Measurements from ENCODE around the gene GRM1.

GRM1 gene

DNA sequence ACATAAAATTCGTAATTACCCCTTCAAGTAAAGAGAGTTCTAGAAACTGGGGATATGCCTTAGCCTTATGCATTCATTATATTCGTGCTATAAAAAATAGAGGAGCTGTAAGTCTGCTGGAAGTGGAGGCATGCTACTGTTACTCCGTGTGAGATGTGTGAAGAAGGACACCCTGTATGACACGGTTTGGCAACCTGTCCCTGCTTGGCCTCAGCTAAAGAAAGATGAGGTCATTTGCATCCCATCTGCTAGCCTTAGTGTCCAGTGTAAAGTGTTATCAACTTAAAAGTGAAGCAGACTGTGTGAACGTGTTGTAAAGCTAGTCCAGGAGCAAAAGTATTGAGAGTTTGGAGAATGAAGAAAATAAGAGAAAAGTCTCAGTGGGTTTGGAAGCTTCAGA is 379.7 kb downstream of the GRM1 start:
- DNase-seq, result no peak

DNA sequence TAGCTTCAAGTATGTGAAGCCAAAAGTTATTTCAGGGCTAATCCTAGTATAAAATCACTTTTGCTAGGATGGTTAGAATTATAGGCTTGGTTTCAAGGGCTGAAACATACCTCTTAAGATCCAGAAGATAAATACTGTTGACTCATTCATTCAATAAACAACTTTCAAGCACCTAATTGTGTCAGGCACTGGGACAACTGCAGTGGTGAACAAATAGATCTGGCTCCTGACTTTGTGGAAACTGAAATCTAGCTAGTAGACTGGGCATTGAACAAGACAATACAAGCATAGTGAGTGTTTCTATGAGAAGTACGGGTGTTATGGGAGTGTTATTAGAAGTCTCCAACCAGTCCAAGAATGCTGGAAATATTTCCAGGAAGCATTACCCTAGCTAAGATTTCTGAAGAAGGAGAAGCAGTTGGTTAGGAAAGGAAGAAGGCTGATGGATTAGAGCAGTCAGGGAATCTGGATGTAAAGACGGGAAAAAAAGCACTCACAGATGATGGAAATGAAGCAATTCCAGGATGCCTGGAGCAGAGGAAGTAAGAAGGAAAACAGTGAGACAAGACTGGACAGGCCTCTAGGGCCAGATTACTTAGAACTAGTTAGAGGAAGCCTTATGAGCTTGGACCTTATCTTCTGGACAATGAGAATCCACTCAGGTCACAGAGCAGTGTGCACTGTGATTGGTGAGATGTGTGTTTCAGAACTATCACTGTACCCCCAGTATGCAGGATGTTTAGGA is 382.2 kb downstream of the GRM1 start:
- DNase-seq, result no peak

DNA sequence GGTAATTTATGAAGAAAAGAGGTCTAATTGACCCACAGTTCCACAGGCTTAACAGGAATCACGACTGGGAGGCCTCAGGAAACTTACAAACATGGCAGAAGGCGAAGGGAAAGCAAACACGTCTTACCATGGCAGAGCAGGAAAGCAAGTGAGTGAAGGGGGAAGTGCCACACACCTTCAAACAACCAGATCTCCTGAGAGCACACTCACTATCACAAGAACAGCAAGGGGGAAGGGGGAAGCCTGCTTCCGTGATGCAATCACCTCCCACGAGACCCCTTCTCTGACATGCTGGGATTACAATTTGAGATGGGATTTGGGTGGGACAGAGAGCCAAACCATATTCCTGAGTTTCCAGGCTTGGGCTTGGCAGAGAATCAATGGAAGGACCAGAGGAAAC is 390.7 kb downstream of the GRM1 start:
- no peak for DNase-seq

DNA sequence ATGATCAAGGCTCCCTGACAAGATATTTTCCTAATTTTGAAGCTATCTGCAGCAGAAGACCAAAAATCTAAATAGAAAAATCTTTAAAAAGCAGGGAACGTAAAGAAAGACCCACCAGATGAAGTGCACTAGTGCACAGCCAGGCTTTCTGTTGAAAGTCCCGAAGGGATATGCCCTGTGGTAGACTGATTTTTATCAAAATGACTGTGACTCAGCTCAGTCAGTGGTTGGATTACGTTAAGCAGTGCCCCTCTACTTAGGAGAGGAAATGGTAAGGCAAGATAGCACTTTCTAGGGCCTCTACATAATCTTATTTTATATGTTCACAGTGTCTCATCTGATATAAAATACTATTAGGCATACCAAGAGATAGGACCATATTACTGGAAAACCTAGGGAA is 391.4 kb downstream of the GRM1 start:
- DNase-seq, result no peak

DNA sequence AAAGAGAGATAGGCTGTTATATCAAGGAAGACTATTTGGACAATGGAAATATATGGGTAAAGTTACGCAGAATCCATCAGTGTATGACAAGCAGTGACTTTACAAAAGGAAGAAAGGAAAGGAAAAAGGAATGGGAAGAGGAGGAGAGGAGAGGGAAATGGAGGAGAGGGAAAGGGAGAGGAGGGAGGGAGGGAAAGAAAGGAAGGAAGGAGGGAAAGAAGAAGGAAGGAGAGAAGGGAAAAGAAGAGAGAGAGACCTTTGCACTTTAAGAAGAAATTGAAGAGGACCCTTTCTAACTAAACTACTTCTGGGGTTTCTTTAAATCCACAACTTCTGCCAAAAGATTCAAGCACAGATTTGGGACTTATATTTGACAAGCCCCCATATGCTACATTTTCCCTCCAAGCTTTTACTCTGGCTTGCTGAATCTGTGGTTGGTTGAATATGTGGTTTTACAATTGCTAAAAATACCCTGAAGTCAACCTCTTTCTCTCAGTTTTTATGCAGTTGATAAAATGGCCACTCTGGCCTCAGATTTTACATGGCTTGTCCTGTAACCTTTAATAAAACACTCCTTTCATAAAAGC is 394.0 kb downstream of the GRM1 start:
- no peak for DNase-seq

DNA sequence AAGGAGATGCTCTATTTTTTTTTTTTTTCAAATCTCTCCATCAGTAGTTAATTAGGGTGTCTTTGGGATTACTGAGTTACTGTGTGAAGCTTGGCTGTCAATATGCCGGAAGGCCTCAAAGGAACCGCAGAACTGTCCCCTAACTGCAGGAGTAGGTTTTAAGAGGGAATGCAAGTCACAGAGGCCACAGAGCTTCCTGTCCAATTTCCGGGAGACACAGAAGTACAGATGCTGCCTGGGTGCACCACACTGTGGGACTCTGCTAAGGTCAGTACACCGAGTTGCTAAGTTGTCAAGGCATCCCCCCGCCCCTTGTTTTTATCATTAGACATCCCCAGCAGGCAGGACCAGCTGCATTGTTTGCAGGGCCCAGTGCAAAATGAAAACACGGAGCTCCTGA is 394.6 kb downstream of the GRM1 start:
- DNase-seq, result no peak

DNA sequence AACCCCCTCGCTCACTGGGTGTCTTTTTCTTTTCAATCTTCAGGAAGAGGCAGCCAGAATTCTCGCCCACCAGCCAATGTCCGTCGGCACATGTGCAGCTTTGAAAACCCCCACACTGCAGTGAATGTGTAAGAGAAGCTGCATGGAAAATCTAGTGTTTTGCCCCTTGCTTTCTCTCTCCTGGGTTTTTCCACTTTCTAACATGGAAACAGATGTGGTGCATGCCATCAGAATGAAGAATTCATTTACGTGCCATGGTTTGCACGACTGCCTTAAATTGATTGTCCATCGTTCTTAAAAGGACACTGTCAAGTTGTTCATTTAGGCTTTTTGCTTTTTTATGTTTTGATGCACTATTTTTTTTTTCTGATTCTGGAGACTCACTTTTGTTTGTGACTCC is 397.7 kb downstream of the GRM1 start:
- DNase-seq, result no peak

DNA sequence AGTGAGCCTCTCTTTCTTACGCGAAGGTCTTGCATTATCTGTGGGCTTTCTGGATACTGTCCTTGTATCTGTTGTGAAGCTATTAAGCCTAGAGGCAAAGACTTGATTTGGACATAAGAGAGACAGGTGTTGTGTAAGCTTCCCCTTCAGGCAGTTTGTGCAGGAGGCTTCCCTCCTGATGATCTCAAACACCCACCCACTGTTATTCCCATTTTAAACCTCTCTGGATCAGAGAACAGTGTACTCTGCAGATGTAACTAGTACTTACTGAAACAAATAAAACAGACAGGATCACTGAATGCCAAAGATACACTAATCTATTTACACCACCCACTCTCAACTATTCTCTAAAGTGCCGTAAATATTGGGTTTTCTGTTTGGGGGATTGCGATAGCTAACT is 401.0 kb downstream of the GRM1 start:
- no peak for DNase-seq

DNA sequence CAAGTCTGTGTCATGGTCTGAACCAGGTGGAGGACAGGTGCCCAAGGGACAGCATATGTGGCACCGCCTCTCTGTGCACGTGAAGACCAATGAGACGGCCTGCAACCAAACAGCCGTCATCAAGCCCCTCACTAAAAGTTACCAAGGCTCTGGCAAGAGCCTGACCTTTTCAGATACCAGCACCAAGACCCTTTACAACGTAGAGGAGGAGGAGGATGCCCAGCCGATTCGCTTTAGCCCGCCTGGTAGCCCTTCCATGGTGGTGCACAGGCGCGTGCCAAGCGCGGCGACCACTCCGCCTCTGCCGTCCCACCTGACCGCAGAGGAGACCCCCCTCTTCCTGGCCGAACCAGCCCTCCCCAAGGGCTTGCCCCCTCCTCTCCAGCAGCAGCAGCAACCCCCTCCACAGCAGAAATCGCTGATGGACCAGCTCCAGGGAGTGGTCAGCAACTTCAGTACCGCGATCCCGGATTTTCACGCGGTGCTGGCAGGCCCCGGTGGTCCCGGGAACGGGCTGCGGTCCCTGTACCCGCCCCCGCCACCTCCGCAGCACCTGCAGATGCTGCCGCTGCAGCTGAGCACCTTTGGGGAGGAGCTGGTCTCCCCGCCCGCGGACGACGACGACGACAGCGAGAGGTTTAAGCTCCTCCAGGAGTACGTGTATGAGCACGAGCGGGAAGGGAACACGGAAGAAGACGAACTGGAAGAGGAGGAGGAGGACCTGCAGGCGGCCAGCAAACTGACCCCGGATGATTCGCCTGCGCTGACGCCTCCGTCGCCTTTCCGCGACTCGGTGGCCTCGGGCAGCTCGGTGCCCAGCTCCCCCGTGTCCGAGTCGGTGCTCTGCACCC is 405.2 kb downstream of the GRM1 start:
- DNase-seq, result no peak

DNA sequence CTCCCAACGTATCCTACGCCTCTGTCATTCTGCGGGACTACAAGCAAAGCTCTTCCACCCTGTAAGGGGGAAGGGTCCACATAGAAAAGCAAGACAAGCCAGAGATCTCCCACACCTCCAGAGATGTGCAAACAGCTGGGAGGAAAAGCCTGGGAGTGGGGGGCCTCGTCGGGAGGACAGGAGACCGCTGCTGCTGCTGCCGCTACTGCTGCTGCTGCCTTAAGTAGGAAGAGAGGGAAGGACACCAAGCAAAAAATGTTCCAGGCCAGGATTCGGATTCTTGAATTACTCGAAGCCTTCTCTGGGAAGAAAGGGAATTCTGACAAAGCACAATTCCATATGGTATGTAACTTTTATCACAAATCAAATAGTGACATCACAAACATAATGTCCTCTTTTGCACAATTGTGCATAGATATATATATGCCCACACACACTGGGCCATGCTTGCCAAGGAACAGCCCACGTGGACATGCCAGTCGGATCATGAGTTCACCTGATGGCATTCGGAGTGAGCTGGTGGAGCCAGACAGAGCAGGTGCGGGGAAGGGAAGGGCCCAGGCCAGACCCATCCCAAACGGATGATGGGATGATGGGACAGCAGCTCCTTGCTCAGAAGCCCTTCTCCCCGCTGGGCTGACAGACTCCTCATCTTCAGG is 406.0 kb downstream of the GRM1 start:
- DNase-seq, result no peak

DNA sequence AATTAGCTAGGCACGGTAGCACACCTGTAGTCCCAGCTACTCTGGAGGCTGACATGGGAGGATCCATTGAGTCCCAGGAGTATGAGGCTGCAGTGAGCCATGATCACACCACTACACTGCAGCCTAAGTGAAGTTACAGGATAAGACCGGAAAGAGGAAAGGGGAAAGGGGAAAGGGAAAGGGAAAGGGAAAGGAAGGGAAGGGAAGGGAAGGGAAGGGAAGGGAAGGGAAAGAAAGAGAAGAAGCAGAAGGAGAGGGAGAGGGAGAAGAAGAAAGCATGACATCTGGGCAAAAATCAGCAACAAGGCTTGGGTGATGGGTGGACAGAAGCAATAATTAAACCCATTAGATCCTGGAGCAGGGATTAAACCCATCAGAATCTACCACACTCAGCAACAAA is 413.0 kb downstream of the GRM1 start:
- no peak for DNase-seq

DNA sequence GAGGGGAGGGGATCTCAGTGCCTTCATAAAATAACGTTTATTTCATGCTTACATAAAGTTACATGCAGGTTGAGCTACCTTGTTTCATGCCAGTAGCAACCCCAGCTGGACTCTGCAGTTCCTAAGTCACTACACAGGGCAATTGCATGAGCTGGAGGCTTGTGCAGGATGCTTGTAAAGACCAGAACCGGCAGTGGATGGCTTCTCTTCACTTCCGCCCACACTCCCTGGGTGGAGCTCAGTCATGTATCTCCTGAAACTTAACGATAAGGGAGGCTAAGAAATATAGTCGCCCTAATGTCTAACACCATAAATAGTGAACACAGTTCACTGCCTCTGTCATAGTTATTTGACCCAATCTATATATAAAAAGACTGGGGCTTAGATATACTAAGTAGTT is 415.3 kb downstream of the GRM1 start:
- DNase-seq, result peak; percentile 12

DNA sequence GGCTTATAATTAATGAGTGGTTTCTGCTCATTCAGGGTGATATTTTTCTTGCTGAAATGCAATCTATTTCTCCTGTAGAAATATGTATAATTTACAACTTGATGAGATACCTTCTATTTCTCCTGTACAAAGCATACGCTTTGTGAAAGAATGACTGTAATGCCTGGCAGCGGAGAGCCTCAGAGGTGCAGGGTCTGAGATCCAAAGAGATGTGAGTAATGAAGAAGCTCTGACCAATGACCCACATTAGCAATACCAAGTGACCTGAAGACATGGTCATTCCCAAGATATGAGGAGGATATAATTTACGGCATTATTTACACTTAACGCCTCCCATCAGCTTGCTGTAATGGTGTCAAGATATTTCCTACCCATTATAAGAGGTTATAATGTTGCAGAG is 416.4 kb downstream of the GRM1 start:
- no peak for DNase-seq

DNA sequence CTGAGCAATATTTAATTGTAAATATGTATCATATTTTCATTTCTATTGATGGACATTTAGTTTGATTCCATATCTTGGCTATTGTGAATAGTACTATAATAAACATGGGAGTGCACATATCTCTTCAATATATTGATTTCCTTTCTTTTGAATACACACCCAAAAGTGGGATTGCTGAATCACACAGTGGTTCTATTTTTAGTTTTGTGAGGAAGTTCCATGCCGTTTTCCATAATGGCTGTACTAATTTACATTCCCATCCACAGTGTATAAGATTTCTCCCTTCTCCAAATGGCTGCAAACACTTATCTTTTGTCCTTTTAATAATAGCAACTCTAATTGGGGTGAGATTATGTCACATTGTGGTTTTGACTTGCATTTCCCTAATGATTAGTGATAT is 428.0 kb downstream of the GRM1 start:
- DNase-seq, result no peak

DNA sequence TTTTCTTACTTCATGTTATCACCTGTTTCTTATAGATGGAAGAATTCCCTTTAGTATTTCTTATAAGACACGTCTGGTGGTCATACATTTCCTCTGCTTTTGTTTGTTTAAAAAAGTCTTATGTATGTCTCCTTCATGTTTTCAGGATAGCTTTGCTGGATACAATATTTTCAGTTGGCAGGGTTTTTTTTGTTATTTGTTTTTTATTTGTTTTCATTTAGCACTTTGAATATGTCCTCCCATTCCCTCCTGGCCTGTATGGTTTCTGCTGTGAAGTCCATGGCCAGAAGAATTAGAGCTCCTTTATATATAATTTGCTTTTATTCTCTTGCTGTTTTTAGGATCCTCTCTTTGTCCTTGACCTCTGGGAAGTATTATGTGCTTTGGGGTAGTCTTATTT is 432.1 kb downstream of the GRM1 start:
- no peak for DNase-seq

DNA sequence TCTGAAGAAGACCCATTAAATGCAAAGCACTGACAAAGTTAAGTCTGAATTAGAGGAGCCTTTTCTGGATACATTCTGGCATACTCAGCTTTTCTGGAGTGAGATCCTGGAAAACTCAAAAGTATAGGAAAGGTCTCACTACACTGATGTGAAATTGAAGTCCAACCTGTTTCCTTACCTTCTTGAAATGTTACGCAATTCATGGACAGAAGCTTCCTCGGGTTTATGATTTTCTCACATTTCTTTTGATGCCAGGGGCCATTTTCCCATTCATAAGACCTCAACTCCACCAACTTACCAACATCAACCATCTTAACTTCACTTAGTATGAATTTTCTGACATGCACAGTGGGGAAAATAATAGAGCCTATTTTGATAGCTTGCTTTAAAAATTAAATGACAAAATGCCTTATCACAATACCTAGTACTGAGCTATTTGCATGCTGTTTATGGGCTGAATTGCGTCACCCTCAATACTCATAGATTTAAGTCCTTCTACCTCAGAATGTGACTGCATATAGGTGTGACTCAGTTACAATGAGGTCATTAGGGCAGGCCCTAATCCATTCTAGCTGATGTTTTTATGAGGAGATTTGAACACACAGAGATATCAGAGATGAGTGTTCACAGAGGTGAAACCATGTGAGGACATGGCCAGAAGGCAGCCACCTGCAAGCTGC is 441.4 kb downstream of the GRM1 start:
- DNase-seq, result no peak

DNA sequence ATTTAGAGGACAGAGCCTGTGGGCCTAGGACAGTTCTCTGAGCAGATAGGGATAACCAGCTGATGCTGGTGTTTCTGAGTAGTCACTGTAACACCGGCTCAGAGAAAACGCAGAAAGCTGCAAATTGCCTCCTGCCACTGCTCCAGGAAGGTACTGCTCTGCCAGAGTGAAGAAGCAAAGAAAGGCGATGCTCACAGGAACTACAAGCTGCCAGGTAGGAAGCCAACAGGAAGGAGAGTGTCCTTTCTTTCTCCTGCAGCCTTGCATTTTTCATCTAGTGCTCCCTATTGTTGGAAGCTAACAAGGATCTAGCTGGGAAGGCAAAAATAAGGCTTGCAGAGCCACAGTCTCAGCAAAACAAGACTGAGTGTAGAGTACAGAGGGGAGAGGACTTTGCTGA is 444.1 kb downstream of the GRM1 start:
- DNase-seq, result no peak

DNA sequence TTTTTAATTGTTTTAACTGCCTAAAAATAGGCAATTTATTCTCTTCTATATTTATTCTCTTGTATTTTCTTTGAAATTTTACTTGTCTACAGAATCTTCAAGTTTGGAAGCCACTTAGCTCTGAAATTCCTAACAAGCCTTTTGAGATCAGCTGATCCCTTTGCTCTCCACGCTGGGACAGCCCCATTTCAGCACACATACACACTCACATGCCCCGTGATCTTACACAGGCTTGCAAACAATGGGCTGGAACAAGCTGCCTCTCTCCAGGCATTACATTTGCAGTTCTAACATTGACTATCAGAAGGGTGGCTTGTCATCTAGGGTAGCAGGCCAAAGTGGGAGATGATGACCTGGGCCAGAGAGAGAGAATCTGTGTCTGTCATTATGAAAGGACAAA is 452.7 kb downstream of the GRM1 start:
- DNase-seq, result no peak

DNA sequence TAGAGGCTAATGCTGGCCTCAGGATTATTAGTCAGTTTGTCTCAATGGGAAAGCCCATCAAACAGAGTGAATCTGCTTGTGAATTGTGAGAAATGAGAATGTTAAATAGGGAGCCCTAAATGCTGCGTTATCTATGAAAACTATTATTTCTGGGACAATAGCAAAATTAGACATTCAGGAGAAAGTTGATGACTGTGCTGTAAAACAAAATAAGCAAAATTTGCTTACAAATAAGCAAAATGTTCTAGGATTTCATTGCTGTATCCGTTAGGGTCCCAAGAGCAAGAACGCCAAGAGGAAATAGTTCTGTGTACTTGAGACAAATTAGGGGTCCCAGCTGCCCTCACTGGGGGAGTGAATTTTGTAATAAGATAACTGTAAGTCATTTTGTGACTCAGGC is 455.5 kb downstream of the GRM1 start:
- no peak for DNase-seq
